HepG2 (cell line): ENCODE results near the gene KCTD1. TPM values are rescaled to one million over a fixed set of nuclear protein-coding genes. Genes with fewer than 3 reads are reported as not detected.

ENCODE experiments used
- ATAC-seq: fragments of 200-7000 bp; cut with Tn5 transposase; 3 replicates; pipeline ENCODE4 v1.9.1; 2020; ENCODE audit warnings: mild to moderate bottlenecking, moderate library complexity
- BruUV-seq: library from RNA; stranded (reverse); fragments of 400-500 nt; replicated peaks from 2 replicates; lab custom pipeline; 2021; lab: Mats Ljungman, UMichigan
- CTCF ChIA-PET: fragments of 300-600 bp; formaldehyde crosslinking; extraction: SDS; loops from one replicate; lab custom pipeline; 2021; ENCODE audit warnings: low total read pairs, inconsistent platforms, low intra/inter-chr PET ratio; lab: Yijun Ruan, JAX
- POLR2A ChIA-PET: fragments of 350-600 bp; sonication (Branson Sonifier 250); formaldehyde crosslinking; loops from one replicate; lab custom pipeline; 2020; ENCODE audit warnings: antibody characterized with exemption, inconsistent platforms; lab: Yijun Ruan, JAX
- DNase-seq: peaks from one replicate; pipeline ENCODE4 v3.0.0-alpha.2; 2015; ENCODE audit warnings: low spot score
- FAIRE-seq: peaks from 3 replicates; lab custom pipeline; 2011; peaks lifted over from hg19 to GRCh38; lab: Jason Lieb, UNC
- H2AFZ ChIP-seq: one replicate; pipeline ENCODE4 v1.6.1; 2011; ENCODE audit warnings: low read length, inconsistent platforms
- H3K27ac ChIP-seq: fragments of 300-600 bp; 3 replicates; pipeline ENCODE4 v1.8.0; 2011; ENCODE audit warnings: mixed run types, mild to moderate bottlenecking, mixed read lengths, low read length, inconsistent platforms; ENCODE audit not compliant: insufficient read depth; ENCODE audit errors: extremely low read length
- H3K27me3 ChIP-seq, 2 experiments: fragments of 200-600 bp in 1 of 2; 2 replicates in 1 of 2; 3 replicates in 1 of 2; pipeline versions ENCODE4 v1.6.0 to v1.8.0; 2011; ENCODE audit warnings: low read length in 2 of 2, mild to moderate bottlenecking in 2 of 2, moderate library complexity in 2 of 2, inconsistent platforms in 1 of 2; ENCODE audit not compliant: insufficient read depth in 2 of 2, control insufficient read depth in 1 of 2
- H3K36me3 ChIP-seq, 2 experiments: fragments of 200-600 bp in 1 of 2; replicated peaks in 1 of 2; 2 replicates in 1 of 2; 3 replicates in 1 of 2; pipeline versions ENCODE4 v1.5.1 to v1.8.0; 2011; ENCODE audit warnings: low read length in 2 of 2, inconsistent platforms in 1 of 2; ENCODE audit not compliant: insufficient read depth in 2 of 2, control insufficient read depth in 1 of 2
- H3K4me1 ChIP-seq: 2 replicates; pipeline ENCODE4 v1.5.1; 2012; ENCODE audit warnings: low read length, inconsistent platforms; ENCODE audit not compliant: insufficient read depth
- H3K4me2 ChIP-seq: 2 replicates; pipeline ENCODE4 v1.6.0; 2011; ENCODE audit warnings: low read depth, low read length, inconsistent platforms
- H3K4me3 ChIP-seq, 3 experiments: fragments of 200-600 bp in 1 of 3; sonication (generic), shearing (Covaris generic) in 1 of 3; replicated peaks in 1 of 3; 2 replicates each; pipeline ENCODE4 v1.5.1; 2011 to 2016; ENCODE audit warnings: low read length in 3 of 3, inconsistent platforms in 2 of 3, low read depth in 2 of 3, mild to moderate bottlenecking in 2 of 3, control low read depth in 1 of 3, mixed read lengths in 1 of 3; ENCODE audit not compliant: insufficient read depth in 1 of 3
- H3K79me2 ChIP-seq: one replicate; pipeline ENCODE4 v1.6.1; 2011; ENCODE audit warnings: low read length, inconsistent platforms; ENCODE audit not compliant: insufficient read depth
- H3K9ac ChIP-seq: 2 replicates; pipeline ENCODE4 v1.6.0; 2011; ENCODE audit warnings: mild to moderate bottlenecking, low read depth, low read length, inconsistent platforms; ENCODE audit not compliant: insufficient read depth
- H3K9me3 ChIP-seq: 2 replicates; pipeline ENCODE4 v1.5.1; 2012; ENCODE audit warnings: mild to moderate bottlenecking, low read length
- H4K20me1 ChIP-seq: 2 replicates; pipeline ENCODE4 v1.6.0; 2011; ENCODE audit warnings: inconsistent platforms, mild to moderate bottlenecking, low read length, moderate library complexity; ENCODE audit not compliant: insufficient read depth
- CEBPB ChIP-seq: IDR thresholded peaks from 2 replicates; pipeline ENCODE4 v1.6.1; 2011; ENCODE audit warnings: low read depth, low read length, improper control_type of control experiment, borderline replicate concordance
- FOSL2 ChIP-seq: sonication (generic); formaldehyde crosslinking; IDR thresholded peaks from 2 replicates; pipeline ENCODE4 v1.4.0; 2020; ENCODE audit warnings: missing genetic modification reagents
- FOXO4 ChIP-seq: sonication (generic); formaldehyde crosslinking; conservative IDR thresholded peaks from 2 replicates; pipeline ENCODE4 v1.8.1; 2023; ENCODE audit warnings: missing genetic modification reagents
- HMGA1 ChIP-seq: sonication (generic); formaldehyde crosslinking; conservative IDR thresholded peaks from 2 replicates; pipeline ENCODE4 v1.4.0; 2020; ENCODE audit warnings: missing genetic modification reagents
- MAZ ChIP-seq, 2 experiments: sonication (generic) in 1 of 2; formaldehyde crosslinking in 1 of 2; IDR thresholded peaks; 2 replicates each; pipeline versions ENCODE4 v1.5.0 to v1.6.1; 2012 to 2020; ENCODE audit warnings: low read depth in 2 of 2, mild to moderate bottlenecking in 2 of 2, borderline replicate concordance in 1 of 2, improper control_type of control experiment in 1 of 2, low read length in 1 of 2, missing genetic modification reagents in 1 of 2, moderate library complexity in 1 of 2
- NPAS2 ChIP-seq: sonication (generic); formaldehyde crosslinking; IDR thresholded peaks from 2 replicates; pipeline ENCODE4 v1.8.0; 2022; ENCODE audit warnings: mild to moderate bottlenecking, missing genetic modification reagents, borderline replicate concordance
- PHF5A ChIP-seq: IDR thresholded peaks from one replicate; pipeline ENCODE4 v1.6.1; 2018; ENCODE audit warnings: low read depth, missing genetic modification reagents; ENCODE audit not compliant: unreplicated experiment
- ZBTB4 ChIP-seq: sonication (generic); formaldehyde crosslinking; IDR thresholded peaks from 2 replicates; pipeline ENCODE4 v1.4.0; 2020; ENCODE audit warnings: missing genetic modification reagents, mild to moderate bottlenecking, borderline replicate concordance
- ZBTB7A ChIP-seq: sonication (generic); formaldehyde crosslinking; IDR thresholded peaks from 2 replicates; pipeline ENCODE4 v1.8.0; 2022; ENCODE audit warnings: mild to moderate bottlenecking, missing genetic modification reagents
- ZKSCAN8 ChIP-seq: IDR thresholded peaks from 2 replicates; pipeline ENCODE4 v1.6.1; 2016; ENCODE audit warnings: borderline replicate concordance, missing genetic modification reagents, missing compliant biosample characterization
- ZNF317 ChIP-seq: sonication (generic); formaldehyde crosslinking; IDR thresholded peaks from 2 replicates; pipeline ENCODE4 v1.5.0; 2020; ENCODE audit warnings: mild to moderate bottlenecking, missing genetic modification reagents
- ZNF329 ChIP-seq: sonication (generic); formaldehyde crosslinking; IDR thresholded peaks from 2 replicates; pipeline ENCODE4 v1.9.0; 2021; ENCODE audit warnings: low read depth, mild to moderate bottlenecking, missing genetic modification reagents
- ZNF354B ChIP-seq: sonication (generic); formaldehyde crosslinking; IDR thresholded peaks from 2 replicates; pipeline ENCODE4 v1.8.0; 2022; ENCODE audit warnings: mild to moderate bottlenecking, missing genetic modification reagents
- WGBS: methylation state at CpG from one replicate; pipeline ENCODE4 v1.1.6; 2017; ENCODE audit warnings: low lambda C conversion rate; 5-methylcytosine and 5-hydroxymethylcytosine counted together
- in situ Hi-C: cut with HindIII; loops from 2 replicates; pipeline ENCODE4 v1.10.0; 2017; ENCODE audit warnings: low pct_unique_long_range_greater_than_20kb; ENCODE audit not compliant: extremely low pct_ligation_motif_present
- intact Hi-C: fragments of 100-400 bp; cut with micrococcal nuclease; formaldehyde crosslinking; loops from one replicate; pipeline ENCODE4 v1.10.0; 2022; ENCODE audit not compliant: unreplicated experiment
- polyA plus RNA-seq, 8 experiments: library from polyadenylated mRNA; depleted of rRNA in 3 of 8; stranded (reverse) in 7 of 8; unstranded in 1 of 8; fragments of >200 nt; fragmentation: Illumina TruSeq in 4 of 8; extraction: Trizol in 4 of 8; gene quantifications; 2 replicates each; pipeline versions ENCODE4 v1.2.1 to v1.2.3, GENCODE V29; 2011 to 2016; ENCODE audit warnings: low read depth in 4 of 8, missing spikeins in 1 of 8, mixed read lengths in 1 of 8; ENCODE audit not compliant: insufficient read depth in 1 of 8
- total RNA-seq, 5 experiments: library from RNA; depleted of rRNA; stranded (reverse); fragments of >200 nt; fragmentation: Illumina TruSeq; extraction: Trizol; gene quantifications; 2 replicates each; pipeline ENCODE4 v1.2.3, GENCODE V29; 2016; ENCODE audit warnings: low read depth in 1 of 5

Gene KCTD1
- total and polyA plus RNA-seq, 2 of the 13 experiments (the other 11 are each of a cell fraction or from before 2014, with no cell fraction given), result 2.7 to 6.8 TPM

GRCh38 chr18:26443853-26444252 is 104.5 kb downstream of the KCTD1 start:
- DNase-seq, result no peak
- Histone ChIP-seq H3K79me2 (no peaks in the 10 kb centered on the region), H3K4me1 (no peaks in the 10 kb centered on the region)
- TF ChIP-seq ZBTB7A (CRISPR knock-in tag) (no peak), ZNF329 (no peak), FOSL2 (CRISPR knock-in tag) (no peak), ZNF317 (CRISPR knock-in tag) (0 out of 2 replicates have a peak, but pooled peaks have one; percentile 30), ZBTB4 (CRISPR knock-in tag) (no peak)
- TF ChIP-seq, all 625 proteins: peak for 1
- FAIRE-seq (no peak), ATAC-seq (no peak)
- CTCF ChIA-PET, result no interaction called here
- H4K20me1 ChIP-seq, result no peaks in the 10 kb centered on the region
- peaks cover 0 to 16% of the 10 kb centered on the region in 2 experiments; a peak in 2 of 5 replicates for H3K27me3 ChIP-seq
- POLR2A ChIA-PET, result no interaction called here
- H3K27ac ChIP-seq, result no peak overlapping the region
- no peaks in the 10 kb centered on the region for H3K36me3 ChIP-seq
- H2AFZ ChIP-seq, result no peak overlapping the region
- H3K4me3 ChIP-seq, result no peak overlapping the region
- H3K9me3 ChIP-seq, result no peaks in the 10 kb centered on the region
- H3K4me2 ChIP-seq, result no peak overlapping the region
- intact Hi-C loops, result no loop called here
- H3K9ac ChIP-seq, result no peak overlapping the region
- in situ Hi-C loops, result loop anchor here (25.0 kb wide), 1 partner anchor 93 kb away; the partner anchor contains the start of gene KCTD1
- no TSS peak for BruUV-seq

GRCh38 chr18:26442126-26442525 is 106.2 kb downstream of the KCTD1 start:
- no peak for DNase-seq
- ATAC-seq, result no peak
- H3K4me3 ChIP-seq, result no peak overlapping the region
- POLR2A ChIA-PET, result no interaction called here
- no peaks in the 10 kb centered on the region for H3K9me3 ChIP-seq
- no peak overlapping the region for H3K27ac ChIP-seq
- H4K20me1 ChIP-seq, result no peaks in the 10 kb centered on the region
- intact Hi-C loops (no loop called here), in situ Hi-C loops (loop anchor here (25.0 kb wide), 1 partner anchor 95 kb away; the partner anchor contains the start of gene KCTD1)
- 46% methylated on average over 3 of the region's 3 CpGs for WGBS
- H3K9ac ChIP-seq, result no peak overlapping the region
- no peaks in the 10 kb centered on the region for H3K36me3 ChIP-seq
- no peak overlapping the region for H3K4me2 ChIP-seq
- no peaks in the 10 kb centered on the region for H3K4me1 ChIP-seq
- BruUV-seq, result no TSS peak
- no peaks in the 10 kb centered on the region for H3K79me2 ChIP-seq
- H2AFZ ChIP-seq, result no peak overlapping the region
- CTCF ChIA-PET, result no interaction called here
- peaks cover 0 to 16% of the 10 kb centered on the region in 2 experiments; a peak in 2 of 5 replicates for H3K27me3 ChIP-seq
- FAIRE-seq, result no peak
- TF ChIP-seq ZNF354B (CRISPR knock-in tag) (no peak), ZKSCAN8 (no peak), FOXO4 (CRISPR knock-in tag) (no peak), PHF5A (CRISPR knock-in tag) (no peak), MAZ (IDR thresholded peaks at IDR 0.05; ENCODE audit: borderline replicate concordance, low read depth, low read length) (no peak), MAZ (CRISPR knock-in tag; IDR thresholded peaks at IDR 0.05; ENCODE audit: low read depth) (no peak), NPAS2 (CRISPR knock-in tag) (no peak), HMGA1 (CRISPR knock-in tag) (no peak), CEBPB (no peak)
